ENCODE measurements around the gene FCGR3B.
"Not testable (repeated sequence)": the region's sequence is repeated elsewhere in the genome, so short reads cannot be mapped to it uniquely, and the experiment has no call there.

DNA sequence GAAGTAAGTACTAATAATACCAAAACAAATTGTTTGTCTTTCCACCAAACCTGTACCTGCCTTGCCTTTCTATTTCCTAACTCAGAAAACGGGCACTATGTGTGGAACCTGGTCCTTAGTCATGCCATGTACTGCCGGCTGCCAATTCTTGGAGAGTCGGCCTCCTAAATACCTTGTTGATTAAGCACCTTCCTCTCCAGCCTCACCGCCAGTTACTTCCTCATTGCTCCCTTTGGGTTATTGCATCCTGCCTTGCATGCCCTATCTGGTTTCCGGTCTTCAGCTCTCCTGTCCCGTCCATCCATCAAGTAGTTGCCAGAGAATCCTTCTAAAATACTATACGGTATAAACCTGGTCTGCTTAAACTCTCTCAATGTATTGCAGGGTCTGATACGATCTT is 8.9 kb downstream of the FCGR3B start:
- TF ChIP-seq FOXA1 (IDR thresholded peaks at IDR 0.05); FOXK2 (IDR thresholded peaks at IDR 0.05); TARDBP (IDR thresholded peaks at IDR 0.05); ARNT (IDR thresholded peaks at IDR 0.05); FOXM1 (IDR thresholded peaks at IDR 0.05; ENCODE audit: borderline replicate concordance); SP1 (IDR thresholded peaks at IDR 0.05); LEF1 (IDR thresholded peaks at IDR 0.05; ENCODE audit: borderline replicate concordance); NFRKB (IDR thresholded peaks at IDR 0.05); HDGF (IDR thresholded peaks at IDR 0.05; ENCODE audit: borderline replicate concordance); BHLHE40 (IDR thresholded peaks at IDR 0.05; ENCODE audit: borderline replicate concordance): not testable (repeated sequence)
- TF ChIP-seq, protein P1, sequence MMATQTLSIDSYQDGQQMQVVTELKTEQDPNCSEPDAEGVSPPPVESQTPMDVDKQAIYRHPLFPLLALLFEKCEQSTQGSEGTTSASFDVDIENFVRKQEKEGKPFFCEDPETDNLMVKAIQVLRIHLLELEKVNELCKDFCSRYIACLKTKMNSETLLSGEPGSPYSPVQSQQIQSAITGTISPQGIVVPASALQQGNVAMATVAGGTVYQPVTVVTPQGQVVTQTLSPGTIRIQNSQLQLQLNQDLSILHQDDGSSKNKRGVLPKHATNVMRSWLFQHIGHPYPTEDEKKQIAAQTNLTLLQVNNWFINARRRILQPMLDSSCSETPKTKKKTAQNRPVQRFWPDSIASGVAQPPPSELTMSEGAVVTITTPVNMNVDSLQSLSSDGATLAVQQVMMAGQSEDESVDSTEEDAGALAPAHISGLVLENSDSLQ (IDR thresholded peaks at IDR 0.05): not testable (repeated sequence)
